ENCODE results near the gene OR52L1. TPM values are rescaled to one million over a fixed set of nuclear protein-coding genes. Genes with fewer than 3 reads are reported as not detected.

Gene OR52L1
- not detected in 2 replicates for total RNA-seq (2011; cell fraction: chromatin; rRNA removed; ENCODE audit: low replicate concordance)
- total RNA-seq (2011; cell fraction: nucleolus; rRNA removed) = not detected in 2 replicates
- not detected in 2 replicates for total RNA-seq (2011; cell fraction: nucleoplasm; rRNA removed)
- total RNA-seq (2014; rRNA removed) (not detected in 2 replicates), total RNA-seq (2014; rRNA removed; fragmentation: Illumina TruSeq; extraction: Trizol) (not detected in 2 replicates), total RNA-seq (2015; rRNA removed; fragmentation: Illumina TruSeq; extraction: Trizol) (not detected in 2 replicates), total RNA-seq (2021) (not detected in 2 replicates), polyA plus RNA-seq (2011; rRNA removed) (not detected in 2 replicates), polyA plus RNA-seq (2014; fragmentation: Illumina TruSeq; extraction: Trizol) (not detected in 2 replicates), polyA plus RNA-seq (2014; fragmentation: Nextera tagmentation; extraction: Ambion mirVana) (not detected), polyA plus RNA-seq (2014; rRNA removed) (not detected in 2 replicates), polyA minus RNA-seq (2011; rRNA and poly(A)+ RNA removed) (not detected in 2 replicates), Bru-seq, nascent RNA (not detected), BruChase-seq, experiment 1, labeled RNA remaining after a 2-hour chase (not detected), BruChase-seq, experiment 2, labeled RNA remaining after a 6-hour chase (not detected)
- not detected in 2 replicates for polyA plus RNA-seq (2011; cell fraction: cytosol; rRNA removed)
- not detected in 2 replicates for polyA plus RNA-seq (2011; cell fraction: nucleus; rRNA removed)
- polyA plus RNA-seq (2012) = not detected in 2 replicates
- polyA minus RNA-seq (2011; cell fraction: cytosol; rRNA and poly(A)+ RNA removed) = not detected in 2 replicates
- not detected in 2 replicates for polyA minus RNA-seq (2011; cell fraction: nucleus; rRNA and poly(A)+ RNA removed)
- long read RNA-seq, experiment 1 = 0 reads
- long read RNA-seq, experiment 2 = 0 reads
- long read RNA-seq, experiment 3 = 0 reads

- in situ Hi-C loops (cut with MboI) (no loop called here), intact Hi-C loops (cut with micrococcal nuclease) (no loop called here)
- no peak within 1 kb of the TSS for H3K27ac ChIP-seq (ENCODE audit: extremely low read depth, low read depth, low read length)
- H3K4me1 ChIP-seq (replicated peaks in 1 of 2; ENCODE audit: control insufficient read depth in 2 of 2, insufficient read depth in 2 of 2, low read length in 2 of 2) = no peaks in the 10 kb centered on the region
- no peaks in the 10 kb centered on the region for H3K79me2 ChIP-seq (ENCODE audit: control insufficient read depth, insufficient read depth, low read length)
- ATAC-seq (no peak), DNase-seq (ENCODE audit: extremely low read depth in 1 of 4, low spot score in 3 of 4) (no peak), FAIRE-seq (no peak)
- H3K9ac ChIP-seq (ENCODE audit: insufficient read depth in 1 of 2, low read depth in 2 of 2, low read length in 2 of 2) = no peak within 1 kb of the TSS
- no TSS peak for BruUV-seq (replicated peaks)
- no peak within 1 kb of the TSS for H2AFZ ChIP-seq (ENCODE audit: low read depth, low read length)
- H3K4me3 ChIP-seq = no peak within 1 kb of the TSS
- H3K27me3 ChIP-seq (ENCODE audit: control insufficient read depth in 2 of 2, insufficient read depth in 2 of 2, low read length in 2 of 2) = peaks cover 0 to 6% of the 10 kb centered on the region in 2 experiments; a peak in 1 of 5 replicates
- CTCF ChIA-PET (ENCODE audit: low intra/inter-chr PET ratio) = no interaction called here
- no peaks in the 10 kb centered on the region for H3K9me3 ChIP-seq (replicated peaks; ENCODE audit: control insufficient read depth, insufficient read depth, low read depth, low read length)
- no peaks in the 10 kb centered on the region for H3K36me3 ChIP-seq (ENCODE audit: control insufficient read depth, insufficient read depth, low read length)
- no peaks in the 10 kb centered on the region for H3K9me1 ChIP-seq (ENCODE audit: control insufficient read depth, insufficient read depth, low read length)
- no peaks in the 10 kb centered on the region for H4K20me1 ChIP-seq (replicated peaks; ENCODE audit: control insufficient read depth, insufficient read depth, low read length)
- POLR2A ChIA-PET = no interaction called here
- 0% methylated on average over 1 of the region's 1 CpG for WGBS (ENCODE audit: insufficient coverage, low coverage, missing lambda C conversion rate)
- no peak within 1 kb of the TSS for H3K4me2 ChIP-seq (ENCODE audit: insufficient read depth, low read length)
- TF ChIP-seq LCOR (CRISPR knock-in tag; IDR thresholded peaks at IDR 0.05) = no peak
- no peak for TF ChIP-seq NR3C1 (CRISPR knock-in tag; IDR thresholded peaks at IDR 0.05)
- TF ChIP-seq ZNF274 (IDR thresholded peaks at IDR 0.05; ENCODE audit: borderline replicate concordance, low read depth, low read length) = no peak
- TF ChIP-seq CBX2 (IDR thresholded peaks at IDR 0.05; ENCODE audit: insufficient read depth, low read length, poor library complexity, severe bottlenecking) = no peak
- TF ChIP-seq ZFP36 (IDR thresholded peaks at IDR 0.05; ENCODE audit: low read depth, low read length, partially characterized antibody) = no peak
- TF ChIP-seq THRB (CRISPR knock-in tag; conservative IDR thresholded peaks at IDR 0.05) = no peak
- no peak for TF ChIP-seq CAMTA2 (CRISPR knock-in tag; conservative IDR thresholded peaks at IDR 0.05)
- TF ChIP-seq ZNF197 (CRISPR knock-in tag; IDR thresholded peaks at IDR 0.05; ENCODE audit: low read depth) = no peak
- TF ChIP-seq VEZF1 (CRISPR knock-in tag; IDR thresholded peaks at IDR 0.05) = no peak
- no peak for TF ChIP-seq SRSF1 (IDR thresholded peaks at IDR 0.05; ENCODE audit: low read depth, low read length)
- no peak for TF ChIP-seq DACH1 (IDR thresholded peaks at IDR 0.05; ENCODE audit: partially characterized antibody)
- no peak for TF ChIP-seq KDM1A (IDR thresholded peaks at IDR 0.05)
- no peak for TF ChIP-seq POLR3A (IDR thresholded peaks at IDR 0.05; ENCODE audit: borderline replicate concordance, extremely low read depth, insufficient read depth, insufficient read length)
- no peak for TF ChIP-seq TSHZ1 (CRISPR knock-in tag; IDR thresholded peaks at IDR 0.05)
Measured at GRCh38 chr11:5986885-5987284, at the start of gene OR52L1. TSS of gene OR52L1 (minus strand) at chr11:5986985. CDS start at chr11:5986930, 55 bp downstream.

All from K562 (cell line).